B cell (primary cell): ENCODE measurements around the gene RAB15. TPM values are rescaled to one million over a fixed set of nuclear protein-coding genes. Genes with fewer than 3 reads are reported as not detected.

ENCODE experiments used
- ATAC-seq: fragments of 200-7000 bp; cut with Tn5 transposase; one replicate; pipeline ENCODE4 v1.10.0; 2021; ENCODE audit warnings: low read depth, mild to moderate bottlenecking, moderate number of reproducible peaks, moderate library complexity
- CTCF ChIA-PET: fragments of 350-600 bp; sonication (Branson Sonifier 250); formaldehyde crosslinking; loops from one replicate; lab custom pipeline; 2021; ENCODE audit warnings: antibody characterized with exemption, inconsistent platforms; lab: Charles Lee
- POLR2A ChIA-PET: fragments of 350-600 bp; sonication (Branson Sonifier 250); formaldehyde crosslinking; loops from one replicate; lab custom pipeline; 2021; ENCODE audit warnings: antibody characterized with exemption; lab: Charles Lee
- DNase-seq: peaks from one replicate; pipeline ENCODE4 v3.0.0; 2013
- H2AFZ ChIP-seq: 2 replicates; pipeline ENCODE4 v1.6.1; 2012; ENCODE audit warnings: mild to moderate bottlenecking, low read depth, low read length; ENCODE audit not compliant: insufficient read depth, poor library complexity, severe bottlenecking
- H3K27ac ChIP-seq, 2 donors: 1 replicate in 1 of 2; 2 replicates in 1 of 2; pipeline ENCODE4 v1.5.1; 2012 to 2013; ENCODE audit warnings: low read length in 2 of 2, mild to moderate bottlenecking in 2 of 2, moderate library complexity in 1 of 2
- H3K27me3 ChIP-seq, 4 experiments: fragments of 200-600 bp in 1 of 4; sonication (generic) in 1 of 4; replicated peaks in 1 of 4; 1 replicate in 2 of 4; 2 replicates in 2 of 4; pipeline versions ENCODE4 v1.6.1 to v1.7.0; 2013 to 2016; ENCODE audit warnings: low read length in 3 of 4, mild to moderate bottlenecking in 2 of 4, mixed read lengths in 1 of 4, moderate library complexity in 1 of 4; ENCODE audit not compliant: insufficient read depth in 4 of 4, control insufficient read depth in 3 of 4; ENCODE audit errors: control extremely low read depth in 1 of 4
- H3K36me3 ChIP-seq, 2 experiments: replicated peaks in 1 of 2; 1 replicate in 1 of 2; 2 replicates in 1 of 2; pipeline versions ENCODE4 v1.6.1 to v1.7.1; 2013; ENCODE audit warnings: low read length in 1 of 2; ENCODE audit not compliant: insufficient read depth in 2 of 2, control insufficient read depth in 1 of 2; ENCODE audit errors: control extremely low read depth in 1 of 2, extremely low read depth in 1 of 2
- H3K4me1 ChIP-seq, 2 donors: fragments of 200-600 bp in 1 of 2; sonication (generic) in 1 of 2; 1 replicate in 1 of 2; 2 replicates in 1 of 2; pipeline versions ENCODE4 v1.5.1 to v1.6.1; 2013 to 2017; ENCODE audit warnings: low read length in 2 of 2; ENCODE audit not compliant: control insufficient read depth in 2 of 2, insufficient read depth in 2 of 2
- H3K4me2 ChIP-seq: replicated peaks from 2 replicates; pipeline ENCODE3; 2012; ENCODE audit warnings: mild to moderate bottlenecking, low read depth, low read length; ENCODE audit not compliant: poor library complexity, severe bottlenecking
- H3K4me3 ChIP-seq, 5 experiments: fragments of 200-600 bp in 1 of 5; sonication (generic) in 1 of 5; 1 replicate in 3 of 5; 2 replicates in 2 of 5; pipeline versions ENCODE4 v1.5.1 to v1.7.0; 2011 to 2016; ENCODE audit warnings: low read length in 4 of 5, mild to moderate bottlenecking in 4 of 5, low read depth in 2 of 5, control low read depth in 1 of 5, moderate library complexity in 1 of 5; ENCODE audit not compliant: insufficient read depth in 1 of 5; ENCODE audit errors: control extremely low read depth in 1 of 5, extremely low read depth in 1 of 5
- H3K79me2 ChIP-seq: fragments of 200-600 bp; sonication (generic); one replicate; pipeline ENCODE4 v1.6.0; 2016; ENCODE audit warnings: low read length; ENCODE audit not compliant: control insufficient read depth, insufficient read depth
- H3K9ac ChIP-seq: fragments of 200-600 bp; sonication (generic); 2 replicates; pipeline ENCODE4 v1.6.1; 2017; ENCODE audit warnings: mild to moderate bottlenecking, low read length, moderate library complexity
- H3K9me3 ChIP-seq, 3 donors: one replicate each; pipeline versions ENCODE4 v1.6.1 to v1.7.1; 2013; ENCODE audit warnings: low read length in 2 of 3; ENCODE audit not compliant: control insufficient read depth in 2 of 3, insufficient read depth in 1 of 3; ENCODE audit errors: control extremely low read depth in 1 of 3
- H4K20me1 ChIP-seq: 2 replicates; pipeline ENCODE4 v1.6.0; 2012; ENCODE audit warnings: mild to moderate bottlenecking, low read length; ENCODE audit not compliant: insufficient read depth, control insufficient read depth, poor library complexity, severe bottlenecking
- H3K27ac Mint-ChIP-seq: one replicate; pipeline ENCODE4 v1.8.0; 2021; ENCODE audit warnings: mixed read lengths
- H3K27me3 Mint-ChIP-seq: one replicate; pipeline ENCODE4 v1.8.0; 2021; ENCODE audit warnings: mixed read lengths
- H3K4me1 Mint-ChIP-seq: one replicate; pipeline ENCODE4 v1.8.0; 2021; ENCODE audit warnings: mixed read lengths
- H3K4me3 Mint-ChIP-seq: one replicate; pipeline ENCODE4 v1.8.0; 2021; ENCODE audit warnings: mixed read lengths
- H3K9me3 Mint-ChIP-seq: one replicate; pipeline ENCODE4 v1.8.0; 2022; ENCODE audit warnings: mixed read lengths; ENCODE audit not compliant: insufficient read depth
- EZH2 ChIP-seq: IDR thresholded peaks from 2 replicates; pipeline ENCODE4 v1.6.1; 2012; ENCODE audit warnings: borderline replicate concordance, low read depth, mild to moderate bottlenecking, moderate library complexity, low read length; ENCODE audit not compliant: insufficient read depth, poor library complexity, severe bottlenecking
- WGBS: methylation state at CpG from one replicate; pipeline ENCODE4 v1.1.5; 2013; ENCODE audit warnings: missing lambda C conversion rate; ENCODE audit not compliant: insufficient coverage; 5-methylcytosine and 5-hydroxymethylcytosine counted together
- intact Hi-C: fragments of 100-400 bp; cut with micrococcal nuclease; formaldehyde crosslinking; loops from one replicate; pipeline ENCODE4 v1.10.0; 2022
- polyA plus RNA-seq: library from polyadenylated mRNA; depleted of rRNA; stranded (reverse); fragments of >200 nt; gene quantifications from 2 replicates; pipeline ENCODE4 v1.2.3, GENCODE V29; 2012
- total RNA-seq, 2 donors: library from RNA; stranded (reverse); fragments of 120-200 nt in 1 of 2; gene quantifications; 1 replicate in 1 of 2; 2 replicates in 1 of 2; pipeline versions ENCODE4 v1.2.3 to v1.2.4, GENCODE V29; 2013 to 2022
- TF ChIP-seq, protein P1 (sequence below): fragments of 200-600 bp; IDR thresholded peaks from one replicate; pipeline ENCODE4 v1.8.0; 2022; ENCODE audit warnings: antibody characterized with exemption, mild to moderate bottlenecking

Gene RAB15
- total and polyA plus RNA-seq, 2 donors (not counting 1 experiment from before 2014, with no cell fraction given): 0.17 to 0.19 TPM

DNA sequence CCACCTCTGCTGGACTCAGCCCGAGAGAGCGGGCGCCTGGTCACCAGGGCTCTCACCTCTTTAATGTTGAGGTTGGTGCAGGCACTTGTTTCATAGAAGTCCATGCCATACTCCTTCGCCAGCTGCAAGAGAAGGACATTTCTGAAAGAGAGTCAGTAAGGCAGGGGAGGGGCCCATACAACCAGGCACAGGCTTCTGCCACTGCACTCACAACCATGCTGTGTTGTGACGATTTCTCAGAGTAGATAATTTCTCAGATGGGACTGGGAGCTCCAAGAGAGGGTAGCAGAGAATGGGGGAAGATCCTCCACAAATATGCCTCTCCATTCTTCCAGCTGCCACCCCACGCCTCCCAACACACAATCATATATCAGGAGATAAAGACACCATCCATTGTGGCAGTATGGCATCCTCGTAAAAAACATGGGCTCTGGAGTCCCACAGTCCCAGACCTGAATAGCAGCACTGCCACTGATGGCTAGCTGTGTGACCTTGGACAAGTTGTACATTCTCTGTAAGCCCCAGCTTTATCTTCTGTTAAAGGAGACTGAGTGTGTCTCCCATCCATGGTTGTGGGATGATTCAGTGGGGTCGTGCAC, 23.4 kb downstream of the RAB15 start:
- POLR2A ChIA-PET: no interaction called here

More for the DNA sequence above, 23.4 kb downstream of the RAB15 start:
- no peak overlapping the region for H3K4me3 Mint-ChIP-seq
- no peaks in the 10 kb centered on the region for H4K20me1 ChIP-seq
- H3K4me2 ChIP-seq: no peak overlapping the region
- peaks cover 21% of the 10 kb centered on the region for H3K4me1 Mint-ChIP-seq
- H3K9ac ChIP-seq: no peak overlapping the region
- no peaks in the 10 kb centered on the region for H3K27me3 Mint-ChIP-seq
- H3K79me2 ChIP-seq: no peaks in the 10 kb centered on the region
- peaks cover 7 to 15% of the 10 kb centered on the region in 2 donors for H3K4me1 ChIP-seq
- no peaks in the 10 kb centered on the region for H3K9me3 ChIP-seq
- CTCF ChIA-PET: no interaction called here
- ATAC-seq (no peak), DNase-seq (no peak)
- H3K27ac ChIP-seq: no peak overlapping the region
- no peak for TF ChIP-seq EZH2
- TF ChIP-seq, protein P1, sequence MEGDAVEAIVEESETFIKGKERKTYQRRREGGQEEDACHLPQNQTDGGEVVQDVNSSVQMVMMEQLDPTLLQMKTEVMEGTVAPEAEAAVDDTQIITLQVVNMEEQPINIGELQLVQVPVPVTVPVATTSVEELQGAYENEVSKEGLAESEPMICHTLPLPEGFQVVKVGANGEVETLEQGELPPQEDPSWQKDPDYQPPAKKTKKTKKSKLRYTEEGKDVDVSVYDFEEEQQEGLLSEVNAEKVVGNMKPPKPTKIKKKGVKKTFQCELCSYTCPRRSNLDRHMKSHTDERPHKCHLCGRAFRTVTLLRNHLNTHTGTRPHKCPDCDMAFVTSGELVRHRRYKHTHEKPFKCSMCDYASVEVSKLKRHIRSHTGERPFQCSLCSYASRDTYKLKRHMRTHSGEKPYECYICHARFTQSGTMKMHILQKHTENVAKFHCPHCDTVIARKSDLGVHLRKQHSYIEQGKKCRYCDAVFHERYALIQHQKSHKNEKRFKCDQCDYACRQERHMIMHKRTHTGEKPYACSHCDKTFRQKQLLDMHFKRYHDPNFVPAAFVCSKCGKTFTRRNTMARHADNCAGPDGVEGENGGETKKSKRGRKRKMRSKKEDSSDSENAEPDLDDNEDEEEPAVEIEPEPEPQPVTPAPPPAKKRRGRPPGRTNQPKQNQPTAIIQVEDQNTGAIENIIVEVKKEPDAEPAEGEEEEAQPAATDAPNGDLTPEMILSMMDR: no peak
- no peak overlapping the region for H2AFZ ChIP-seq
- H3K27ac Mint-ChIP-seq: no peak overlapping the region
- no peaks in the 10 kb centered on the region for H3K9me3 Mint-ChIP-seq
- no peaks in the 10 kb centered on the region for H3K36me3 ChIP-seq
- no peaks in the 10 kb centered on the region for H3K27me3 ChIP-seq
- WGBS: 100% methylated on average over 2 of the region's 8 CpGs
- no peak overlapping the region for H3K4me3 ChIP-seq
- intact Hi-C loops: no loop called here
